GM12872 (cell line): Measurements from ENCODE around the gene ZNF862.

ENCODE experiments used
- TF ChIP-seq, protein P1 (sequence below): IDR thresholded peaks from 3 replicates; pipeline ENCODE4 v1.5.1; 2011; ENCODE audit warnings: low read depth, mild to moderate bottlenecking, low read length, moderate library complexity; ENCODE audit not compliant: insufficient read depth

Gene ZNF862

DNA sequence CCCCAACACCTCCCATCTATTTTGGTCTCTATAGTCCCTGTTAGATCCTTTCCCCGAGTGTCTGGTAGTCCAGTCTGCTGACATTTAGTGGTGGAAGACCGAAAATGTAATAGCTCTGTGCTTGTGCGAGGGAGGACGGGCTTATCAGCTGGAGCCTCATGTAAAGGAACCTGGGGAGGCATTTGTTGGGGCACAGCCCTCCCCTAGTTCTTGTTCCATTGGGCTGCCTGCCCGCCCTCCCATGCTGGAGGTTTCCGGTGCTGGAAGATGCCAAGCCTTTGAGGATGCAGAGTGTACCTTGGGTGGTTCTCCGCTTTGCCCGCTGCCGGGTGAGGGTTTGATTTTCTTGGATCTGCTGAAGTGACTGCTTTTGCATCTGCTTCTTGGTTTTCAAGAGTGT, 5.4 kb downstream of the ZNF862 start:
- TF ChIP-seq, protein P1, sequence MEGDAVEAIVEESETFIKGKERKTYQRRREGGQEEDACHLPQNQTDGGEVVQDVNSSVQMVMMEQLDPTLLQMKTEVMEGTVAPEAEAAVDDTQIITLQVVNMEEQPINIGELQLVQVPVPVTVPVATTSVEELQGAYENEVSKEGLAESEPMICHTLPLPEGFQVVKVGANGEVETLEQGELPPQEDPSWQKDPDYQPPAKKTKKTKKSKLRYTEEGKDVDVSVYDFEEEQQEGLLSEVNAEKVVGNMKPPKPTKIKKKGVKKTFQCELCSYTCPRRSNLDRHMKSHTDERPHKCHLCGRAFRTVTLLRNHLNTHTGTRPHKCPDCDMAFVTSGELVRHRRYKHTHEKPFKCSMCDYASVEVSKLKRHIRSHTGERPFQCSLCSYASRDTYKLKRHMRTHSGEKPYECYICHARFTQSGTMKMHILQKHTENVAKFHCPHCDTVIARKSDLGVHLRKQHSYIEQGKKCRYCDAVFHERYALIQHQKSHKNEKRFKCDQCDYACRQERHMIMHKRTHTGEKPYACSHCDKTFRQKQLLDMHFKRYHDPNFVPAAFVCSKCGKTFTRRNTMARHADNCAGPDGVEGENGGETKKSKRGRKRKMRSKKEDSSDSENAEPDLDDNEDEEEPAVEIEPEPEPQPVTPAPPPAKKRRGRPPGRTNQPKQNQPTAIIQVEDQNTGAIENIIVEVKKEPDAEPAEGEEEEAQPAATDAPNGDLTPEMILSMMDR, result no peak

DNA sequence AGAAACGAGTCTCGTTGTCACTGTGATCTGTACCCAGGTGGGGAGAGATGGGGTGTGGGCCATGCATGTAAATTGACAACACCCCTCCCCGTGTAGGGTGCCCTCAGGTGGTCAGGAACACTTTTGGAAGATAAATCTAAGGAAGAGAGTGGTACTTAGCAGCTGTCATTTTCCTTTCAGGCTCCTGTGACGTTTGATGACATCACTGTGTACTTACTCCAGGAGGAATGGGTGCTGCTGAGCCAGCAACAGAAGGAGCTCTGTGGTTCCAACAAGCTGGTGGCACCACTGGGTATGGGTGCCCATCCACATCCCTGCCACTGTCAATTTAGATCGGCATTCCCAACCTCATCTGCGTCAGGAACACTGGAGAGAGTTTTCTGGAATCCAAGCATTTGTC, 6.3 kb downstream of the ZNF862 start:
- TF ChIP-seq, protein P1, result no peak

DNA sequence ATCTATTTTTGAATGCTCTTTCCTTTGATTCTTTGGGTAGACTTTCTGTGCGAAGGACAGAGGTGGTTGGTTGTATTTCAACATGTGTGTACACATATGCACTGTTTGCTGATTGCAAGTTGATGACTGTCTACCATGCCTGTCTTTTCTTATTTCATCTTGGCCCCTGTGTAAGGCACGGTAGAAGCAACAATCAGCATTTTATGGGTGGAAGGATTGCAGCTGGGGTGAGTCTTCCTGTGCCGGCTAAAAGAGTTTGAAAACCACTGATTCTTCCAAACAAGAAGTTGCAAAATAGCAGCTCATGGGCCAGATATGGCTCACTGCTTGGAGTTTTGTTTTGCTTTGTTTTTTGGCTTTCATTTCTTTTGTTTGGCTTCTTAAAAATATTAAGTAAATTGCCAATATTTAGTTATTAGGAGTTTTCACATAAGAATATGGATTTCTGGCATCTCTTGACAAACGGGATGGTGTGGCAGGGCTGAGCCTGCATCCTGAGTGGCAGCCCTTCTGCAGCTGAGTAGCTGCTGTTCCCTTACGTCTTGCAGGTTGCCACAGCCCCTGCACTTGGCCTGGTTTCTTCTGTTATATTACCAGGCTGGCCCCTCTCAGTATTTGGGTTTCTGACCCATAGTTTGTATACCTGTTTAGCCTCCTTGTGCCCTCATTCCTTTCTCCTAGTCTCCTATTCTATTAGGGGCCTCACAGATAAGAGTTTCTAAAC, 7.2 kb downstream of the ZNF862 start:
- TF ChIP-seq, protein P1, result no peak

DNA sequence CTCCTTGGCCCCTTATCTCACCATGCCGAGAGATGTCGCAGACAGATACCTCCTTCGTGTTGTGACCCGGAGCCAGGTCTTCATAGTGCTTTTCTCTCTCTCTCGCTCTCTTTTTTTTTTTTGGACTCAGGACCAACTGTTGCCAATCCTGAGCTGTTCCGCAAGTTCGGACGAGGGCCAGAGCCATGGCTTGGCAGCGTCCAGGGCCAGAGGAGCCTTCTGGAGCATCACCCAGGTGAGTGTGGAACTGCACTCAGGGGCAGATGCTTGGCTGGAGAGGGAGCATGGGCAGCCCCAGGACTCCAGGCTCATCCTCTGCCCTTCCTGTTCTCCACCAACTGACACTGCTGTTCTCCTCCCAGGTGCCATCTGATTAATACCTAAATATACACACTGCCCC, 7.8 kb downstream of the ZNF862 start:
- TF ChIP-seq, protein P1, result no peak

DNA sequence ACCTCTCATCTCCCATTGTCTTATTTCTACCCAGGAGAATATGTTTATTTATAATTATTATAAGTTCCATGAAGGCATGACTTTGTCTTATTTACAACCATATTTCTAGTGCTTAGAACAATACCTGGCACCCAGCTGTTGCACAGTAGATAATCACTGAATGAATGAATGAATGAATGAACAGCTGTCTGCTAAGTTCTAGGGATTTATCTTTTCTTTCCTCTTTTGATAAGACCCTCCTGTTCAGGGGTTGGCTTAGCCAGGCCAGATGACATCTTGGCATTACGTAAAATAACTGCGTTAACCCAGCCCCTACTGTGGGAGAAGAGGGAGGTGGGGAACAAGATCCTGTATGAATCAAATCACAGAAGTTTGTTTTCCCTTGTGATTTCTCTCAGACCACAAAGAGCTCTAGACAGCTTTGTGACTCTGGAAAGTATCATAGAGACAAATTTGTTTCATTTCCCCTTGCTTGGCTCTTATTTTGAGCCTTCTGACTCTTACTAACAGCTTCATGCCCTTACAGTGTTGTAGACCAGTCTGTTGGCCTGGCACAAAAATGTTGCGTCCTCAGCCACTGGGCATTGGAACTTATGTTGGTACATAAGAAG, 8.4 kb downstream of the ZNF862 start:
- TF ChIP-seq, protein P1, result no peak

DNA sequence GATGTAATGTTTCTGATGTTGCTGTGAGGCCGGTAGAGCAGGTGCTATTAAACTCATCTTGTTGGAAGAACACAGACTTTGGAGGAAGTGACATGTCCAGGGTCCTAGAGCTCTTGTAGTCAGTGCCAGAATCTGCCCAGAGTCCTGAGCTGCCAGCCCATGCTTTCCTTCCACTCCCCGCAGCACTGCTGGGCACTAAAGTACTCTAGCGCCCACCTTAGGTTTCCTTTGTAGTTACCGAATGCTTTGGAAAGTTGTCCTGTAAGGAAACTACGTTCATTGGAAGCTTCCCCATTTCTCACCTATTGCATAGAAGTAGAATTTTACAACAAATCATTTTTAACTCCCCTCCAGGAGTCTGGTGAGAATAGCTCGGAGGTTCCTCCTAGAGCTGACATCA, 11.0 kb downstream of the ZNF862 start:
- TF ChIP-seq, protein P1, result no peak

DNA sequence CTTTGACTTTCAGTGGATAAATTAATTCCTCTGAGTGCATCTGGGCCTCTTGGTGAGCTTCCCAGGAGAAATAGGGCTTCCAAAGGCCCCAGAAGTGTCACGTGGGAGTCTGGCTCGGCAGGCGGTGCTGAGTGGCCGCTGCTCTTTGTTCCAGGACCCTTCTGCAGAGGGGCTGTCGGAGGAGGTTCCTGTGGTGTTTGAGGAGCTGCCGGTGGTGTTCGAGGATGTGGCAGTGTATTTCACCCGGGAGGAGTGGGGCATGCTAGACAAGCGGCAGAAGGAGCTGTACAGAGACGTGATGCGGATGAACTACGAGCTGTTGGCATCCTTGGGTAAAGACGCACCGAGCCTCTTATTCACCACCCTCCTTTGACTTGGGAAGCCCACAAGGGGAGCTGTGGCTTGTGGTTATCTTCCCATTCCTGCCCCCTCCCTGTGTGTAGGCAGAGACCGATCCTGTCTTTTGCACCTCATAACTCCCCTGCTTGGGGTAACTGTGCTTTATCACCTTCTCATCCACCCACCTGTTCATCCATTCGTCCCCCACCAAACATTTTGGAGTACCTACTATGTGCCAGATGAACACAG, 11.9 kb downstream of the ZNF862 start:
- TF ChIP-seq, protein P1, result no peak
